Glutamatergic neuron (in vitro differentiated cells): ENCODE data around the gene MORN4. TPM values are rescaled to one million over a fixed set of nuclear protein-coding genes. Genes with fewer than 3 reads are reported as not detected.

Experiments
- DNase-seq: peaks from one replicate; pipeline ENCODE4 v3.0.0; 2022
- H3K27ac Mint-ChIP-seq: one replicate; pipeline ENCODE4 v1.8.0; 2020; ENCODE audit warnings: mild to moderate bottlenecking, mixed read lengths, inconsistent platforms; ENCODE audit not compliant: unreplicated experiment
- H3K27me3 Mint-ChIP-seq: one replicate; pipeline ENCODE4 v1.8.0; 2020; ENCODE audit warnings: mild to moderate bottlenecking, moderate library complexity, mixed read lengths, inconsistent platforms; ENCODE audit not compliant: unreplicated experiment
- H3K36me3 Mint-ChIP-seq: one replicate; pipeline ENCODE4 v1.8.0; 2020; ENCODE audit warnings: mild to moderate bottlenecking, mixed read lengths, inconsistent platforms; ENCODE audit not compliant: unreplicated experiment
- H3K4me1 Mint-ChIP-seq: one replicate; pipeline ENCODE4 v1.8.0; 2020; ENCODE audit warnings: mild to moderate bottlenecking, low read depth, mixed read lengths, inconsistent platforms; ENCODE audit not compliant: unreplicated experiment
- H3K4me3 Mint-ChIP-seq: one replicate; pipeline ENCODE4 v1.8.0; 2020; ENCODE audit warnings: mild to moderate bottlenecking, mixed read lengths, inconsistent platforms; ENCODE audit not compliant: unreplicated experiment
- H3K9me3 Mint-ChIP-seq: one replicate; pipeline ENCODE4 v1.8.0; 2020; ENCODE audit warnings: mild to moderate bottlenecking, moderate library complexity, mixed read lengths, inconsistent platforms; ENCODE audit not compliant: unreplicated experiment
- total RNA-seq: library from RNA; stranded (reverse); fragmentation: NEBNext Ultra II Directional; extraction: Animal tissue kit (Norgen Biotek cat#: 25700); gene quantifications from one replicate; pipeline ENCODE4 v1.2.1, GENCODE V29; 2021; ENCODE audit not compliant: unreplicated experiment
- TF ChIP-seq, protein P1 (sequence below): fragments of 200-600 bp; sonication (generic); IDR thresholded peaks from one replicate; pipeline ENCODE4 v1.5.0; 2021; ENCODE audit not compliant: partially characterized antibody, unreplicated experiment

MORN4 gene
- total RNA-seq, 1 donor from 2014 or later = 31.4 TPM

DNA sequence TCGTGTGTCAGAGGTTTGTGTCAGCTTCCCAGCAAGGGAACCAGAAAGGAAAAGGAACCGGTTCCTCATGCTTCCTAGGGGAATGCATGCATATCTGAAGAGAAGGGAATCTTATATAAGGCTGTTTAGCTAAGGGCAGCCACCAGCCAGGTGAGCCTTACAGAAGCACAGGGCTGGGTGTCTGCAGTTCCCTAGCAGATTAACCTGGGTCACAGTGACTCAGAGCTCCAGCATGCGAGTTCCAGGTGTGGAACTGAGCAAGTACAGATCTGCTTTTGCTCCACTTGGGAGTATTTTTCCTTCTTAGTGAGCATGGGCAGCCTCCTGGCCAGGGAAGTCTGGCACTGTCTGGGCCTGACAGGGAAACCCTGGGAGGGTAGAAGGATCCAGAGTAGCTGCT lies 61.7 kb downstream of the MORN4 start:
- H3K4me3 Mint-ChIP-seq = peak overlapping the region; percentile 55
- H3K9me3 Mint-ChIP-seq = peaks cover 3% of the 10 kb centered on the region
- H3K36me3 Mint-ChIP-seq = no peaks in the 10 kb centered on the region
- TF ChIP-seq, protein P1, sequence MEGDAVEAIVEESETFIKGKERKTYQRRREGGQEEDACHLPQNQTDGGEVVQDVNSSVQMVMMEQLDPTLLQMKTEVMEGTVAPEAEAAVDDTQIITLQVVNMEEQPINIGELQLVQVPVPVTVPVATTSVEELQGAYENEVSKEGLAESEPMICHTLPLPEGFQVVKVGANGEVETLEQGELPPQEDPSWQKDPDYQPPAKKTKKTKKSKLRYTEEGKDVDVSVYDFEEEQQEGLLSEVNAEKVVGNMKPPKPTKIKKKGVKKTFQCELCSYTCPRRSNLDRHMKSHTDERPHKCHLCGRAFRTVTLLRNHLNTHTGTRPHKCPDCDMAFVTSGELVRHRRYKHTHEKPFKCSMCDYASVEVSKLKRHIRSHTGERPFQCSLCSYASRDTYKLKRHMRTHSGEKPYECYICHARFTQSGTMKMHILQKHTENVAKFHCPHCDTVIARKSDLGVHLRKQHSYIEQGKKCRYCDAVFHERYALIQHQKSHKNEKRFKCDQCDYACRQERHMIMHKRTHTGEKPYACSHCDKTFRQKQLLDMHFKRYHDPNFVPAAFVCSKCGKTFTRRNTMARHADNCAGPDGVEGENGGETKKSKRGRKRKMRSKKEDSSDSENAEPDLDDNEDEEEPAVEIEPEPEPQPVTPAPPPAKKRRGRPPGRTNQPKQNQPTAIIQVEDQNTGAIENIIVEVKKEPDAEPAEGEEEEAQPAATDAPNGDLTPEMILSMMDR = no peak
- DNase-seq = no peak
- H3K4me1 Mint-ChIP-seq = peaks cover 5% of the 10 kb centered on the region
- no peak overlapping the region for H3K27ac Mint-ChIP-seq
- peaks cover 14% of the 10 kb centered on the region for H3K27me3 Mint-ChIP-seq

DNA sequence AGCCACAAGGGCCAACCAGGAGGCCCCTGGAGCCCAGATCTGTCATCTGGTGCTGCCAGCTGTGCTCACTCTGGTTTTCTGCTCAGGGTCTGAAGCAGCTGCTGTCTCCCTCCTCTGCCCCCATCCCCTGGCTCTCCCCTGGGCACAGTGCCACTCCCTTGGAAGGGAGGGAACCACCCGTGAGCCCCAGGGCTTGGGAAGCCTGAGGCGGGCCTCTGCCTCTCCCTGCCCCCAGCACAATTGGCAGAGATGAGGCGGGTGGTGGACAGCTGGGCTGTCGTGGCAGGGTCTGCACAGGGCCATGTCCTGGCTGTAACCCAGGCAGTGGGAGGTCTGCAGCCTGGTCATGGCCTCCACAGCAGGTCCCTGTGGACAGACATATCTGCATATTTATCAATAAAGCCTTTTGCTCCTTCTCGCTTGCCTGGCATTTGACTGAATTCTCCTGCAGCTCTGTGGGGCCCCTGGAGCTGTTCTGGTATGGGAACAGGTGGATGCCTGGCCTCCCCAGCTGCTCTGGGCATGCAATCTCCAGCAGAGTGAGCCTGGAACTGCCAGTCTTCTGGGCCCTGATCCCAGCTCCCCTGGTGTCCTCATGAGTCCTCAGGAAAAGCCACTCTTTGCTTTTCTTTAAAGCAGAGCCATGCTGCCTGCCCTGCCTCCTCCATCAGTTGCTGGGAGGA lies 62.4 kb downstream of the MORN4 start:
- Mint-ChIP-seq H3K36me3 (no peaks in the 10 kb centered on the region), H3K4me1 (peaks cover 5% of the 10 kb centered on the region), H3K4me3 (peak overlapping the region; percentile 55), H3K27ac (peak overlapping the region; percentile 55), H3K9me3 (peaks cover 3% of the 10 kb centered on the region), H3K27me3 (peaks cover 14% of the 10 kb centered on the region)
- no peak for DNase-seq
- TF ChIP-seq, protein P1 = no peak

GRCh38 chr10:97570146-97570788 lies 63.0 kb downstream of the MORN4 start:
- DNase-seq = no peak
- TF ChIP-seq, protein P1 = no peak
- Mint-ChIP-seq H3K27ac (no peak overlapping the region), H3K9me3 (peaks cover 3% of the 10 kb centered on the region), H3K4me3 (no peak overlapping the region), H3K27me3 (peaks cover 14% of the 10 kb centered on the region), H3K4me1 (peaks cover 5% of the 10 kb centered on the region), H3K36me3 (no peaks in the 10 kb centered on the region)

GRCh38 chr10:97567891-97568290 lies 65.4 kb downstream of the MORN4 start:
- Mint-ChIP-seq H3K4me3 (no peak overlapping the region), H3K27me3 (peaks cover 6% of the 10 kb centered on the region), H3K27ac (no peak overlapping the region), H3K9me3 (peaks cover 3% of the 10 kb centered on the region), H3K36me3 (no peaks in the 10 kb centered on the region), H3K4me1 (peaks cover 5% of the 10 kb centered on the region)
- TF ChIP-seq, protein P1 = no peak
- DNase-seq = no peak
